ENCODE results near the gene NUDT3.
"Not testable (repeated sequence)": the region's sequence is repeated elsewhere in the genome, so short reads cannot be mapped to it uniquely, and the experiment has no call there.

NUDT3 gene

DNA sequence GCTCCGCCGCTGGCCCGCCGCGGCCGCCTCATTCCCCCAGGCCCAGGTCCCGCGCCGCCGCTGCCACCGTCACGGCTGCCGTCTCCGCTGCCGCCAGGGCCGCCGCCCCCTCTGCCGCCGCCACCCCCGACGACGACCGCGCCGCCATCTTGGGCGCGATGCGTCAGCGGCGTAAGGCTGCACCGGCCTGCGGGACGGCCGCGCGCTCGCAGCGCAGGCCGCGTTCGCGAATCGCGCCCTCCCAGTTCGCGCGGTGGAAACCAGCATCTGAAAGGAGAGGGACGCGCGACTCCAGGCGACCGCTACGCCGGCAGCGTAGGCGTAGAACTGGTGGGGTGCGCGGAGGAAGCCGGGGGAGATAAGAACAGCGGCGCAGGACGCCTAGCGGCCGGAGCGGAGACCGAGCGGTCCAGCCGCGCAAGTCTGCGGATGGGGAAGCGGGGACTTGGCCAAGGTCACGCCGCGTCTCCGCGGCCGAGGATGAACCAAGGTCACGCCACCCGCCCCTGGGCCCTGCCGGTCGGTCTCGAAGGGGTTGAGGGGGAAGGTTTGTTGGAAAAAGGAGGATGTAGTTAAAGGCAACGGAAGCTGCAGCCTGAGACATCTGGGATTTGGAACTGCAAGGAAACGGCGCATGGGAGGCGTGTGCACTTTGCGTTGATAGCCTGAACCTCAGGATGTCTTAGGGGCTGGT, at the start of gene NUDT3:
TSS of gene NUDT3 (minus strand) at position 173 of the 694 bp plus-strand sequence. CDS start 307 bp downstream, outside the sequence.
- DNase-seq, result peak; percentile 97

DNA sequence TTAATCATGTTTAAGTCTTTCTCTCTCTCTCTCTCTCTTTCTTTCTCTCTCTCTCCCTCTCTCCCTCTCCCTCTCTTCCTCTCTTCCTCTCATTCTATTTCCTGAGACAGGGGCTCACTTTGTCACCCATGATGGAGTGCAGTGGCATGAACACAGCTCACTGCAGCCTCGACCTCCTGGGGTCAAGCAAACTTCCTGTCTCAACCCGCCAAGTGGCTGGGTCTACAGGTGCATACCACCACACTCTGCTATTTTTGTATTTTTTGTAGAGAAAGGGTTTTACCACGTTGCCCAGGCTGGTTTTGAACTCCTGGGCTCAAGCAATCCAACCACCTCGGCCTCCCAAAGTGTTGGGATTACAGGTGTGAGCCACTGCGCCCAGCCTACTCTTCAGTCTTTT, 49.1 kb upstream of the NUDT3 start:
- DNase-seq, result no peak

DNA sequence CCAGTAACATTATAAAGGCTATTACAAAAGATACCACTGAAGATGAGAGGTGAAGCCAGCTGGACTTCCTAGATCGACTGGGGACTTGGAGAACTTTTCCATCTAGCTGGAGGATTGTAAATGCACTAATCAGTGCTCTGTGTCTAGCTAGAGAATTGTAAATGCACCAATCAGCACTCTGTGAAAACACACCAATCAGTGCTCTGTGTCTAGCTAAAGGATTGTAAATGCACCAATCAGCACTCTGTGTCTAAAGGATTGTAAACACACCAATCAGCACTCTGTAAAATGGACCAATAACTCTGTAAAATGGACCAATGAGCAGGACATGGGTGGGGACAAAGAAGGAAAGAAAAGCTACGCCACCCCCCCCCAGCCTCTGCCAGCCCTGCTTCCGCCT, 47.0 kb upstream of the NUDT3 start:
- no peak for DNase-seq

DNA sequence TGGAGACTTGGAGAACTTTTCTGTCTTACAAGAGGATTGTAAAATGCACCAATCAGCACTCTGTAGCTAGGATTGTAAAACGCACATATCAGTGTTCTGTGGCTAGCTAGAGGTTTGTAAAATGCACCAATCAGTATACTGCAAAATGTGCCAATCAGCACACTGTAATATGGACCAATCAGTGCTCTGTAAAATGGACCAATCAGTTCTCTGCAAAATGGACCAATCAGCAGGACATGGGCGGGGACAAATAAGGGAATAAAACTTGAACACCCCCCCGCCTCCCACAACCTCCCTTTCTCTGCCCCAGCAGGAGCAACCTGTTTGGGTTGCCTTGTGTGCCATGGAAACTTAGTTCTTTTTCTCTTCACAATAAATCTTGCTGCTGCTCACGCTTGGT, 46.2 kb upstream of the NUDT3 start:
- no peak for DNase-seq

DNA sequence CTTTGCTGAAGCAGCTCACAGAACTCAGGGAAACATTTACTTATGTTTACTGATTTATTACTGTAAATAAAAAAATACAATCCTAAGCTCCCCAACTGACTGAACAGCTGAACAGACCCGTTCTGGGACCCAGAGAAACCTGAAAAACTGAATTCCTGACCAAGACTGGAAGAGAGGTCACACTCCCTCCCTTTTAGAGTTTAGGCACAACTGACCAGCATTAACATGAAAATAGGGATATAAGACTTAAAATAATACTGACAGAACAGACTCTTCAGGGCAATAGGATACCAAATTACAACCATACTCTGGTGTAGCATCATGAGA, 45.1 kb upstream of the NUDT3 start:
- DNase-seq, result no peak

DNA sequence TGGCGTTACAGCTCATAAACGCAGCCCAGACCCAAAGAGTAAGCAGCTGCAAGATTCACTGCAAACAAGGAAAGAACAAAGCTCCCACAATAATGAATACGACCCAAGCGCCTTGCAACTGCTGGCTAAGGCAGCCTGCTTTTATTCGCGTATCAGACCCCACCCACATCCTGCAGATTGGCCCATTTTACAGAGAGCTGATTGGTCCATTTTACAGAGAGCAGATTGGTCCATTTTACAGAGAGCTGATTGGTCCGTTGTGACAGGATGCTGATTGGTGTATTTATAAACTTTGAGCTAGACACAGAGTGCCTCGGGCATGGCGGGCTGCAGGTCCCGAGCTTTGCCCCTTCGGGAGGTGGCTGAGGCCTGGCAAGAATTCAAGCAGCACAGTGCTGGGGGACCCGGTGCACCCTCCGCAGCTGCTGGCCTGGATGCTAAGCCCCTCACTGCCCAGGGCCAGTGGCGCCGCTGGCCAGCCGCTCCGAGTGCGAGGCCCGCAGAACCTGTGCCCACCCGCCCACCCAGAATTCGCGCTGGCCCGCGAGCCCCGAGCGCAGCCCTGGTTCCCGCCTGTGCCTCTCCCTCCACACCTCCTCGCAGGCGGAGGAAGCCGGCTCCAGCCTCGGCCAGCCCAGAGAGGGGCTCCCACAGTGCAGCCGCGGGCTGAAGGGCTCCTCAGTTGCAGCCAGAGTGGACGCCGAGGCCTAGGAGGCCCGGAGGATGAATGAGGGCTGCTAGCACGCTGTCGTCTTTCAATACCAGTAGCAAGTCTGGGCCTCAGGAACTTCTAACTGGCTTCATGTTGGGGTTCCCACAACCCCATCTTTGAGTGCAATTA, 44.6 kb upstream of the NUDT3 start:
- DNase-seq, result no peak

DNA sequence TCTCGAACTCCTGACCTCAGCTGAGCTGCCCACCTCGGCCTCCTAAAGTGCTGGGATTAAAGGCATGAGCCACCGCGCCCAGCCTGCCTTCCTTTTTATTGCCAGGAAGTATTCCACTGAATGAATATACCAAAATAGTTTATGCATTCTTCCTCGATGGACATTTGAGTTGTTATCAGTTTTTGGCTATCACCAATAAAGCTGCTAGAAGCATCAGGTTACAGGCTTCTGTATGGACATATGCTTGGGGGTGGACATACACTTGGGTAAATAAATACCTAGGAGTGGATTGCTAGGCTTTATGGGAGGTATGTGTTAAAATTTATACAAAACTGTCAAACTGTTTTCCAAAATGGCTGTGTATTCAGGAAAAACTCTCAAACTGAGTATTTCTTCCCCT, 43.4 kb upstream of the NUDT3 start:
- DNase-seq, result no peak

DNA sequence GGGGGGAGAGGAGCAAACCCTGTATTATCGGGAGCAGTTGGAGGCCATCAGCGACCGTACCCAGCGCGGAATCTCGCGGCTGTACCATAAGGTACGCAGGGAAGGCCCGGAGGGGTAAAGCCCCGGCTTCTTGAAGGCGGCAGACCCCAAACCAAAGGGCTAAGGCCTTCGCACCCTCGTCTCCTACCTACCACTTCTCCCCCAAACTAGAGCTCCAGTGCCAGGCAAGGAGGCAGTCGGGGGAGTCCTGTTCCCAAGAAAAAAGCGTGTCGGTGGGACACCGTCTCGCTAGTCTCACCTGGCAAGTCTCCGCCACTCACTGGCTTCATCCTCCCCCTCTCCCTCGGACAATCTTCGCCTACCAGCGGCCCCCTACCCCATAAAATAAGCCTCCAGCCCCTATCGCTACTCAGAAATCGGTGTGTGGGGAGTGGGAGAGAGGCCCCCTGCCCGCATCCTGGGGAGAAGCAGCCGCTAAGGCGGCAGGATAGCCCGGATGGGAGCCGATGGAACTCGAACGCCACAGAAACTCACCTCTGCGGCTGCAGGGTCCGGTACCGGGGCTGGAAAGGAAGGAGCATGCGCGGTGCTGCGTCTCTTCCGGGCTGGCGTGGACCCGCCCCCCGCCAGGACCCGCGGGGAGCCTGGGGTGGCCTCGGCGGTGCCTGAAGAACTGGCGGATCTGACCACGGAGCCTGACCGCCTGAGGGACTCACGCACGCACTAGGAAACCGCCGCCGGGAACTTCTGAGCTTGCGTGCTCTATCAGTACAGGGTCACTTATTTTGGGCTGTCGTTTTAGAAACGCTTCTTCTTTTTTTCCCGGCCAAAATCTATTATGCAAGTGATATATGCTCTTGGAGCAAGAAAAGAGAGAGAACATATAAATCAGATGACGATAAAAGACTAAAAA, 33.3 kb upstream of the NUDT3 start, which contains the start of gene RPS10:
TSS of gene RPS10 (minus strand) at position 572 of the 913 bp plus-strand sequence. CDS start 848 bp downstream, outside the sequence.
- peak; percentile 96 for DNase-seq

DNA sequence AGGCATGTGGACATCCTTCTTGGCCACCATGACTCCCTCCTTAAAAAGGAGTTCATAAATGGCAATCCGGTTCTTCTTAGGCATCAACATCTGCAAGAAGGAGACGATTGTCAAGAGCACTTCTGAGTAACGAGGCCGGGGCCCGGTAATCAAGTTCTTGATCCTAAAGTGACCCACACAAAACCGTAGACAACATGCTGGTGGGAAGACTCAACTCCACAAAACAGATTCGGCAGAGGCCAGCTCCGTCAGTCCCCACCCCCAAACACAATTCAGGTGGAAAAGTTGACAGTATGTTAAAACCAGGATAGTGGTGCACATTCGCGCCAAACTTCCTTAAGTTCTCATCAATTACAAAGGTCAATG, 32.6 kb upstream of the NUDT3 start:
- DNase-seq, result no peak

DNA sequence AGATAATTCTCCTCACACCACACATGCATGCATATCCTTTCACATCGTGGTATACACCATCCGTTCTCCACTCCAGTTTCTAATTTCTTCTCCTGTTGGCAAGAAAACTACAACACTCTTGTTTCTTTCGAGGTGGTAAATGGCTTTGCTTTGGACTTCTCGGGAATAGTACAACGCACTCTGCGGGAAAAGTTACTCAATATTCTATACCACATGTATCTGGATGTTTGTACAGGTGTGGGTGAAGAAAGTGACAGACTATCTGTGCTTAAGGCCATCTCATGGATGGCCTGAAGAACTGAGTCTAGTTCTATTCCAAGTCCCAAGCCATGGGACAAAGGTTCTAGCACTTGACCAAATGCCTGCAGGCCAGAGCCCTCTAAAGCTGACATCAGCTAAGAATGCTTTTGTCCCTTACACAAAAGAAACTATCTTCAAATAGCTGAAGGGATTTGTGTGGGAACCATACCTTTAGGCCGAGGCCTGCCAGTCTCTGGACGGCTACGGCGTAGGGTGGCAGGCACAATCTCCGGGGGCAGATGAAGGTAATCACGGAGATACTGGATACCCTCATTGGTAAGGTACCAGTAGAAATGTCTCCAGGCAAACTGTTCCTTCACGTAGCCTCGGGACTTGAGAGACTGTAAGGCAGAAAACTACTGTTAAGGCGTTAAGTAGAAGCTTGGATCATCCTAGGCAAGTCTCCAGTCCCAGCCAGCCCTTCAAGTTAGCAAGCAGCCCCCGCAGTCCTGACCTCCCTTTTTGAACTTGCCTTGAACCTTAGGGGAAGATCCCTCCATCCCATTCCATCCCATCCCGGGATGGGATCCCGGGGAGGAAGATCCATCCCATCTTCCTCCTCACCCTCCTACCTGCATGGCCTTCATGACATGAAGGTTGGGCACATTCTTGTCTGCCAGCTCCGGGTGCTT, 32.0 kb upstream of the NUDT3 start:
- DNase-seq, result no peak

DNA sequence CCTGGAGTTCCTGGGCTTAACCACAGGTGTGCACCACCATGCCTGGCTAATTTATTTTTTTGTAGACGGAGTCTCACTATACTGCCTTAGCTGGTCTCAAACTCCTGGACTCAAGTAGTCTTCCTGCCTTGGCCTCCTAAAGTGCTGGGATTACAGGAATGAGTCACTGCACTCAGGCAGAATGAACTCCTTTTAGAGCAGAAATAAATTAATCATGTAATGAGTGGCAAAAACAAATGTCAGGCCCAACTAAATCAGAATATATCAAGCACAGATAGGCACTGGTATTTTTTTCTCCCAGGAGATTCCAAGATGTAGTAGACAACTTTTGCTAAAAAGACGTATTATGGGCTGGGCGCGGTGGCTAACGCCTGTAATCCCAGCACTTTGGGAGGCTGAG, 30.8 kb upstream of the NUDT3 start:
- DNase-seq, result no peak

DNA sequence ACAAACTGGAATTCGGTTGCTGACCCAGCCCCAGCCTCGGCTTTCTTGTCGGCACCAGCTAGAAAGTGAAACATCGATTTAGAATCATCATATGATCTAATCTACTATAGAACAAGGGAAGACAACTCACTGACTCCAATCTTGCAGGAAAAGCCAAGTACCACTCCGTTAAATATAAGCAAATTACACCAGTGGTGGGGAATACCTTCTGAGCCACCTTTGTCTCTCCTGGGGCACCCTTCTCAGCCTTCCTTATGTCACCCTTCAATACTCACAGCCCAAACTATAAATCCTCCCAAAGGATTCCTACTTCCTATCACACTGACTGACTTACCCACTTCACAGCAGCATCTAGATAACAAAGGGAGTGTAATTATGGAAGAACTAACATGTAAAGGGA, 25.9 kb upstream of the NUDT3 start:
- no peak for DNase-seq

DNA sequence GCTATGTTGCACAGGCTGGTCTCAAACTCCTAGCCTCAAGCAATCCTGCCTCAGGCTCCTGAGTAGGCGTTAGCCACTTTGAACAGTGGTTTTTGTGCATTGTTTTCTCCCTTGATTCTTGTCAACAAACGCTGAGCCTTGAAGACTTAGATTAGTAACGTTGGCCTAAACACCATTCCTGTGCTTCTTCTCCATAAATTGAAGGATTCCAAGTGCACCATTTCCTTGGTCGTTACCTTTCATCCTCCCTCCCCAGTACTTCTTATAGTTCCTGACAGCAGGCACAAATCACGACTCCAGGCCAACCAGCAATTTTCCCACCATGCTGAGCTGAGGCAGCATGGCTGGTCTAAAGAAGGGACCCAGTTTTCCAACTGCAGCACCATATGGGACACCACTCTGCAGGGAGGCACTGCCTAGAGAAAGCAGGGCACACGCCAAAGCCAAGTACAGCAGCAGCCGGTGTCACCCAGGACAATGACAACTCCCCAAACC, 24.5 kb upstream of the NUDT3 start:
- no peak for DNase-seq

DNA sequence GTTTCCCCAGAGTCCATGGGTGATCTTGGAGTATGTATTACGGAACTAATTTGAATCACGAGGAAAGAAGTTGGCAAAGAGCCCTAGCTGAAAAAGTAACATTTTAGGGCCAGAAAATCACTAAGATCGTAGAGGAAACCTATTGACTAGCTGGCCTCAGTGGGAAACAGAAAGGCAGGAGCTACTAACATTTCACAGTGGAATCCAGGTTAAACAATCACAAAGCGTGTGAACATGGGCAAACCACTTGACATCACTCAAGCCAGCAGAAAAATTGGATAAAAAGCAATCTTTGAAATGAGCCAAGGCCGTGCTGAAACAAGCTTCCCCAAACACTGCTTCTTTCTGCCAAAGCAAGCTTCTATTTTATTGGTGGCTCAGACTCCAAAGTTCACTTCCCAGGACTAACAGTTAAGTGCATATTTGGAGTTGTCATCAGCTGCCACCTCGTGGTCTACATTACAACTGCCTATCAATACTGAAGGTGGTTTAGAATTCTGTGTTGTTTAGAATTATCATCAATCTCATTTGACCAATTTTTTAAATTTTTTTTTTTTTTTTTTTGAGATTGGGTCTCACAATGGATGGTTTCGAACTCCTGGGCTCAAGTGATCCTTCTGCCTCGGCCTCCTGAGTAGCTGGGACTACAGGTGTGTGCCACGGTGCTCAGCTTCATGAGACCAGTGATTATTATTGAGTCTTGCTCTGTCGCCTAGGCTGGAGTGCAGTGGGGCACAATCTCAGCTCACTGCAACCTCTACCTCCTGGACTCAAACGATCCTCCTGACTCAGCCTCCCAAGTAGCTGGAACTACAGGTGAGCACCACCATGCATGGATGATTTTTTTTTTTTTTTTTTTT, 22.8 kb upstream of the NUDT3 start:
- DNase-seq, result peak; percentile 68

DNA sequence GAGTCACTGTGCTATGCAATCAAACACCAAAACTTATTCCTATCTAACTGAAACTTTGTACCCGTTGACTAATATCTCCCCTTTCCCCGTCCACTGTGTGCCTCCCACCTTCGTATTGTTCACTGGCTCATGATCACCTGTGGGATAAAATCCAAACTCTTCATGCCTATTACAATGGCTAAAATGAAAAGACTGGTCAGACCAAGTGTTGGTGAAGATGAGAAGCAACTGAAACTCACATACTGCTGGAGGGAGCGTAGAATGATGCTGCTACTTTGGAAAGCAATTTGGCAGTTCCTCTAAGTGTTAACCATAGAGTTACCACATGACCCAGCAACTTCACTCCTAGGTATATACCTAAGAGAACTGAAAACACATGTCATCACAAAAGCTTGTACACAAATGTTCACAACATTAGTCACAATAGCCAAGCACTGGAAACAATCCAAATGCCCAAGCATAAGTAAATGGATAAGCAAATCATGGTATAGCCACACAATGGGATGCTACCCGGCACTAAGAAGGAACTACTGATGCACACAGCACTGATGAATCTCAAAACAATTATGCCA, 20.3 kb upstream of the NUDT3 start:
- DNase-seq, result no peak

DNA sequence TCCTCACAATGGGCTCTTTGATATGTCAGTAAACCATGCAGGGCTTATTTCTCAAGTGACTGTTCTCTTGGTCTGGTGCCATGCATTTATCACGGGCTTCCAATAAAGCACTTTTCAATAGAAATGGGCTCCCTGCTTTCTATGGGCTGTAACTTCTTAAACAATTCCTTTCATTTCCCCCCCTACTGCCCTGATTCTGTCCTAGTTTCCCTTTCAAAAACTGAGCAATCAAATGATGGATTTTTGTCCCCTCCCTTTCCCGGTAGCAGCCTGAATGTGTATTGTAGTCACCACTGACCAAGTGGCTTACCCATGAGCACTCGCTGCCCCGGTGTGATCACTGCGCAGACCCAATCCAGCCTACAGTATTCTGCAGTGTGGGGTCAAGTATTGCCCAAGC, 19.5 kb upstream of the NUDT3 start:
- DNase-seq, result no peak

DNA sequence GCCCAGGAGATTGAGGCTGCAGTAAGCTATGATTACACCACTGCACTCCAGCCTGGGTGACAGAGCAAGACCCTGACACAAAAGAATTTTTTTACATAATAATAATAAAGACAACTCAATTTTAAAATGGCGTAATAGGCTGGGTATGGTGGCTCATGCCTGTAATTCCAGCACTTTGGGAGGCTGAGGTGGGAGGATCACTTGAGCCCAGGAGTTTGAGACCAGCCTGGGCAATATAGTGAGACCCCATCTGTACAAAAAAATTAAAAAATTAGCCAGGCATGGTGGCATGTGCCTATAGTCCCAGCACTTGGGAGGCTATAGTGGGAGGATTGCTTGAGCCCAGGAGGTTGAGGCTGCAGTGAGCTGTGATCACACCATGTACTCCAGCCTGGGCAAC, 15.4 kb upstream of the NUDT3 start:
- not testable (repeated sequence) for DNase-seq

DNA sequence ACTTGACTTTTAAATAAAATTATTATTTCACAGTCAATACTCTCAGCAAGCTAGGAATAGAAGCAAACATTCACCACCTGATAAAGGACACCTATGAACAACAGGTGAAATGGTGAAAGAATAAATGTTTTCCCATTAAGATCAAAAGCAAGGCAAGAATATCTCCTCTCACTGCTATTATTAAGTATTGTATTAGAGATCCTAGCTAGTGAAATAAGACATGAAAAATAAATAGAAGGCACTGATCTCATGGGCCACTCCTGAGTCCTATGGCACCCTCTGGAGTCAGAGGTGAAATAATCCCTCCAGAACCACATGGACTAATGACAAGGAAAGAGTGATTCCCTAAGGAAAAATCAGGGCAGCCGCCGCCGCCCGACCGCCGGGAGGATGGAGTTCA, 4.0 kb upstream of the NUDT3 start:
- no peak for DNase-seq

DNA sequence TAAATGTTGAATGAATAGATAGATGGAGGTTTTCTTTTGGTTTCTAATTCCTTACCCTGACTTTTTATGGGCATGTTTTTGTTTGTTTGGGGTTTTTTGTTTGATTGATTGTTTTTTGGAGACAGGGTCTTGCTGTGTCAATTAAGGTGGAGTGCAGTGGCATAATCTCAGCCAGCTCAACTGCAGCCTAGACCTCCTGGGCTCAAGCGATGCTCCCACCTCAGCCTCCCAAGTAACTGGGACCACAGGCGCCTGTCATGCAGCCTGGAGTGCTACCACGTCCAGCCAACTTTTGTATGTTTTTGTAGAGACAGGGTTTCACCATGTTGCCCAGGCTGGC, 1.5 kb upstream of the NUDT3 start:
- no peak for DNase-seq

DNA sequence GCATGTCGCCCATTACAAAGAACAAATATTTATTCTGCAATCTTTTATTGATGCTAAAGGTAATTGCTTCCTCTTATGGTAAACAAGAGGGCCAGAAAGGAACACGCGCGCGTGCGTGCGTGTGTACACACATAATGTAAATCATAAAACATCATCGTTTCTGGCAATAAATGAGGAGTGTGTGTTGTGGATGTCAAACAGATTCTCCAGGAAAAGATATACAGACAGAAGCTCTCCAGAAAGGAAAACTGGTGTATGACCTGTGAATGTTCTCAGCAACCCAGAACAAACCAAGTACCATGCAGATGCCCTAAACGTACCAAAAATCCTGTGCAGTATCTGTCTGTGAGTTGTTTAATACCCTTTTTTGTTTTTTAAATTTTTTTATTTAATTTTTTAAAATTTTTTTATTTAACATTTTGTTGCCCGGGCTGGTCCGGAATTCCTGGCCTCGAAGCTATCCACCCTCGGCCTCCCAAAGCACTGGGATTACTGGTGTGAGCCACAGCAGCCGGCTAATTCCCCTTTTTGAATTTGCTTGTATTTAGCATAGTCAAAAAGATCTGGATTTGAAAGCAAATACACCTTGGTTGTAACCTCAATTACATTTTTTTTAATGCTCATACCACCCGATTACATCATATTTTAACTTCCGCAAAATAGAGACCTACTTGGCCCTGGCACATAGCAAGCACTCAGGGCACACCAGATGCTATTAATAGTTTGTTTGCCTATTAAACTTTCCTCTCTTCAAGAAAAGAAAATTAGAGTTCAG, 909 bp upstream of the NUDT3 start:
- DNase-seq, result no peak

Measured in activated effector memory CD4-positive, alpha-beta T cell treated with anti-CD3 and anti-CD28 coated beads, Interleukin-2, amount 50 U/mL, for 16 hours (primary cell).